Measurements from ENCODE around the gene MYBPHL.

MYBPHL gene

DNA sequence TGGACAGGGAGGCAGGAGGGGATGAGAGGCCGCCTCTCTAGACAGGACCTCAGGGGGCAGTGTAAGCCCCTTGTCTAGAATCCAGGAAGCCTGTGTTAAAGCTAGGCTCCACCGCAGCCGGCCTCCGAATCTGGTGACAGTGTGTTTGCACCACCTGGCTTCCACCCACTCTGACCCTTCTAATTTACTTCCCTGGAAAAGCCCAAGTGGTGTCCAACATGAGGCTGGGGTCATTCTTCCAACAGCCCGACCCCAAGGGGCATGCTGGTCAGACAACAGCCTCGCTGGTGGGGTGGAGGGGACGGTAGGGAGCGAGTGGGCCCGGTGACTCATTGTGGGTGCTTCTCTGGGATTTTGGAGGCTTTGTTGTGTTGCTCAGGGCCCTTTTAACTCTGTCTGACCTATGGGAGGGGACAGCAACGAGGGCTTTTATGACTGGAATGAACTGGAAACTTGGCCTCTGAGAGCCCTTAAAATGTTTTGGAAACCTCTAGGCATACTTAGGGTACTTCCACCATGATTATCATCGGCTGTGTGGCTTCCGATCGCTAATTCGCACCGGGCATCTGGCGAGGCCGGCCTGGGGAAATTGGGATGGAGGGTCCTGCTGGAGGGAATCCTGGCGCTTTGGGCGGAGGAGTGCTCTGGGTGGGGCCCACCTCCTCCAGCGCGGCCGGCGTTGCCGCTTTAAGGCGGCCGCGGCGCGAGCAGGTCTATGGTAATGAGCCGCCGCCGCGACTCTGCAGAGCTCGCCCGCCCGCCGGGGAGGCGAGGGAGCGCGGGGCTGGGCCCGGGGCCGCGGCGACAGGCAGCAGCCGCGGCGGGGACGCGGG is 57.8 kb downstream of the MYBPHL start, which contains the start of gene CELSR2 (continued):
- TF ChIP-seq ZBTB6 (tag by site-specific recombination; IDR thresholded peaks at IDR 0.05), result peak; percentile 12; the same call in 1 of the 2 replicates
- TF ChIP-seq, protein P1, sequence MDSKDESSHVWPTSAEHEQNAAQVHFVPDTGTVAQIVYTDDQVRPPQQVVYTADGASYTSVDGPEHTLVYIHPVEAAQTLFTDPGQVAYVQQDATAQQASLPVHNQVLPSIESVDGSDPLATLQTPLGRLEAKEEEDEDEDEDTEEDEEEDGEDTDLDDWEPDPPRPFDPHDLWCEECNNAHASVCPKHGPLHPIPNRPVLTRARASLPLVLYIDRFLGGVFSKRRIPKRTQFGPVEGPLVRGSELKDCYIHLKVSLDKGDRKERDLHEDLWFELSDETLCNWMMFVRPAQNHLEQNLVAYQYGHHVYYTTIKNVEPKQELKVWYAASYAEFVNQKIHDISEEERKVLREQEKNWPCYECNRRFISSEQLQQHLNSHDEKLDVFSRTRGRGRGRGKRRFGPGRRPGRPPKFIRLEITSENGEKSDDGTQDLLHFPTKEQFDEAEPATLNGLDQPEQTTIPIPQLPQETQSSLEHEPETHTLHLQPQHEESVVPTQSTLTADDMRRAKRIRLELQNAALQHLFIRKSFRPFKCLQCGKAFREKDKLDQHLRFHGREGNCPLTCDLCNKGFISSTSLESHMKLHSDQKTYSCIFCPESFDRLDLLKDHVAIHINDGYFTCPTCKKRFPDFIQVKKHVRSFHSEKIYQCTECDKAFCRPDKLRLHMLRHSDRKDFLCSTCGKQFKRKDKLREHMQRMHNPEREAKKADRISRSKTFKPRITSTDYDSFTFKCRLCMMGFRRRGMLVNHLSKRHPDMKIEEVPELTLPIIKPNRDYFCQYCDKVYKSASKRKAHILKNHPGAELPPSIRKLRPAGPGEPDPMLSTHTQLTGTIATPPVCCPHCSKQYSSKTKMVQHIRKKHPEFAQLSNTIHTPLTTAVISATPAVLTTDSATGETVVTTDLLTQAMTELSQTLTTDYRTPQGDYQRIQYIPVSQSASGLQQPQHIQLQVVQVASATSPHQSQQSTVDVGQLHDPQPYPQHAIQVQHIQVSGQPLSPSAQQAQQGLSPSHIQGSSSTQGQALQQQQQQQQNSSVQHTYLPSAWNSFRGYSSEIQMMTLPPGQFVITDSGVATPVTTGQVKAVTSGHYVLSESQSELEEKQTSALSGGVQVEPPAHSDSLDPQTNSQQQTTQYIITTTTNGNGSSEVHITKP (tag by site-specific recombination; IDR thresholded peaks at IDR 0.05), result peak; percentile 60; the same call in 1 of the 2 replicates
- no peak for TF ChIP-seq BCL11B (tag by site-specific recombination; IDR thresholded peaks at IDR 0.05; ENCODE audit: low read depth)
- no peak for TF ChIP-seq YY1 (tag by site-specific recombination; IDR thresholded peaks at IDR 0.05)
- no peak for TF ChIP-seq ZNF677 (tag by site-specific recombination; IDR thresholded peaks at IDR 0.05)
- TF ChIP-seq GLIS1 (tag by site-specific recombination; IDR thresholded peaks at IDR 0.05), result peak; percentile 36; the same call in 1 of the 2 replicates
- TF ChIP-seq ZNF513 (tag by site-specific recombination; IDR thresholded peaks at IDR 0.05), result no peak
- no peak for TF ChIP-seq ZNF155 (tag by site-specific recombination; IDR thresholded peaks at IDR 0.05)
- TF ChIP-seq ZNF302 (tag by site-specific recombination; IDR thresholded peaks at IDR 0.05; ENCODE audit: low read depth), result no peak
- no peak; the same call in 1 of the 2 replicates for TF ChIP-seq ZEB2 (tag by site-specific recombination; IDR thresholded peaks at IDR 0.05)
- TF ChIP-seq KLF7 (tag by site-specific recombination; IDR thresholded peaks at IDR 0.05; ENCODE audit: borderline replicate concordance), result no peak
- no peak for TF ChIP-seq ZNF132 (tag by site-specific recombination; IDR thresholded peaks at IDR 0.05; ENCODE audit: borderline replicate concordance)
- TF ChIP-seq ZNF2 (tag by site-specific recombination; IDR thresholded peaks at IDR 0.05), result no peak
- no peak for TF ChIP-seq ZNF707 (tag by site-specific recombination; IDR thresholded peaks at IDR 0.05)
- TF ChIP-seq, protein P2, sequence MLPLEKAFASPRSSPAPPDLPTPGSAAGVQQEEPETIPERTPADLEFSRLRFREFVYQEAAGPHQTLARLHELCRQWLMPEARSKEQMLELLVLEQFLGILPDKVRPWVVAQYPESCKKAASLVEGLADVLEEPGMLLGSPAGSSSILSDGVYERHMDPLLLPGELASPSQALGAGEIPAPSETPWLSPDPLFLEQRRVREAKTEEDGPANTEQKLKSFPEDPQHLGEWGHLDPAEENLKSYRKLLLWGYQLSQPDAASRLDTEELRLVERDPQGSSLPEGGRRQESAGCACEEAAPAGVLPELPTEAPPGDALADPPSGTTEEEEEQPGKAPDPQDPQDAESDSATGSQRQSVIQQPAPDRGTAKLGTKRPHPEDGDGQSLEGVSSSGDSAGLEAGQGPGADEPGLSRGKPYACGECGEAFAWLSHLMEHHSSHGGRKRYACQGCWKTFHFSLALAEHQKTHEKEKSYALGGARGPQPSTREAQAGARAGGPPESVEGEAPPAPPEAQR (tag by site-specific recombination; IDR thresholded peaks at IDR 0.05), result no peak
- no peak for TF ChIP-seq ZNF138 (tag by site-specific recombination; IDR thresholded peaks at IDR 0.05; ENCODE audit: borderline replicate concordance)
- no peak for TF ChIP-seq ZNF146 (tag by site-specific recombination; IDR thresholded peaks at IDR 0.05)
- TF ChIP-seq, protein P3, sequence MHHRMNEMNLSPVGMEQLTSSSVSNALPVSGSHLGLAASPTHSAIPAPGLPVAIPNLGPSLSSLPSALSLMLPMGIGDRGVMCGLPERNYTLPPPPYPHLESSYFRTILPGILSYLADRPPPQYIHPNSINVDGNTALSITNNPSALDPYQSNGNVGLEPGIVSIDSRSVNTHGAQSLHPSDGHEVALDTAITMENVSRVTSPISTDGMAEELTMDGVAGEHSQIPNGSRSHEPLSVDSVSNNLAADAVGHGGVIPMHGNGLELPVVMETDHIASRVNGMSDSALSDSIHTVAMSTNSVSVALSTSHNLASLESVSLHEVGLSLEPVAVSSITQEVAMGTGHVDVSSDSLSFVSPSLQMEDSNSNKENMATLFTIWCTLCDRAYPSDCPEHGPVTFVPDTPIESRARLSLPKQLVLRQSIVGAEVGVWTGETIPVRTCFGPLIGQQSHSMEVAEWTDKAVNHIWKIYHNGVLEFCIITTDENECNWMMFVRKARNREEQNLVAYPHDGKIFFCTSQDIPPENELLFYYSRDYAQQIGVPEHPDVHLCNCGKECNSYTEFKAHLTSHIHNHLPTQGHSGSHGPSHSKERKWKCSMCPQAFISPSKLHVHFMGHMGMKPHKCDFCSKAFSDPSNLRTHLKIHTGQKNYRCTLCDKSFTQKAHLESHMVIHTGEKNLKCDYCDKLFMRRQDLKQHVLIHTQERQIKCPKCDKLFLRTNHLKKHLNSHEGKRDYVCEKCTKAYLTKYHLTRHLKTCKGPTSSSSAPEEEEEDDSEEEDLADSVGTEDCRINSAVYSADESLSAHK (tag by site-specific recombination; IDR thresholded peaks at IDR 0.05), result no peak
- no peak for TF ChIP-seq ZNF585B (tag by site-specific recombination; IDR thresholded peaks at IDR 0.05)
- TF ChIP-seq, protein P4, sequence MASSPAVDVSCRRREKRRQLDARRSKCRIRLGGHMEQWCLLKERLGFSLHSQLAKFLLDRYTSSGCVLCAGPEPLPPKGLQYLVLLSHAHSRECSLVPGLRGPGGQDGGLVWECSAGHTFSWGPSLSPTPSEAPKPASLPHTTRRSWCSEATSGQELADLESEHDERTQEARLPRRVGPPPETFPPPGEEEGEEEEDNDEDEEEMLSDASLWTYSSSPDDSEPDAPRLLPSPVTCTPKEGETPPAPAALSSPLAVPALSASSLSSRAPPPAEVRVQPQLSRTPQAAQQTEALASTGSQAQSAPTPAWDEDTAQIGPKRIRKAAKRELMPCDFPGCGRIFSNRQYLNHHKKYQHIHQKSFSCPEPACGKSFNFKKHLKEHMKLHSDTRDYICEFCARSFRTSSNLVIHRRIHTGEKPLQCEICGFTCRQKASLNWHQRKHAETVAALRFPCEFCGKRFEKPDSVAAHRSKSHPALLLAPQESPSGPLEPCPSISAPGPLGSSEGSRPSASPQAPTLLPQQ (tag by site-specific recombination; IDR thresholded peaks at IDR 0.05), result peak; percentile 100
- no peak for TF ChIP-seq ZNF529 (tag by site-specific recombination; IDR thresholded peaks at IDR 0.05; ENCODE audit: insufficient replicate concordance)
- TF ChIP-seq ZNF248 (tag by site-specific recombination; IDR thresholded peaks at IDR 0.05), result no peak
- TF ChIP-seq ZSCAN30 (tag by site-specific recombination; IDR thresholded peaks at IDR 0.05), result peak; percentile 38; the same call in 1 of the 2 replicates
- peak; percentile 70 for TF ChIP-seq ZBTB48 (tag by site-specific recombination; IDR thresholded peaks at IDR 0.05)
- TF ChIP-seq ZNF624 (tag by site-specific recombination; IDR thresholded peaks at IDR 0.05), result no peak
- no peak for TF ChIP-seq ZNF24 (tag by site-specific recombination; IDR thresholded peaks at IDR 0.05)
- 0 out of 2 replicates have a peak, but pooled peaks have one; percentile 47 for TF ChIP-seq ZXDB (tag by site-specific recombination; IDR thresholded peaks at IDR 0.05)

Data from HEK293 (cell line).